GF-D8 (cell line): ENCODE data around the gene LMF1.

Source experiments
- DNase-seq: peaks from one replicate; lab custom pipeline; 2025; lab: John Stamatoyannopoulos, UW

The LMF1 gene

GRCh38 chr16:928526-928925 is 42.3 kb downstream of the LMF1 start:
- DNase-seq = no peak

- no peak for DNase-seq
These were observed 42.9 kb downstream of the LMF1 start for GRCh38 chr16:927931-928330.

- DNase-seq = no peak
These were observed 43.4 kb downstream of the LMF1 start for GRCh38 chr16:927406-927805.

- DNase-seq = no peak
These were observed 44.1 kb downstream of the LMF1 start for GRCh38 chr16:926715-927114.

- DNase-seq = no peak
These were observed 46.0 kb downstream of the LMF1 start for GRCh38 chr16:924806-925205.

GRCh38 chr16:924063-924462 is 46.7 kb downstream of the LMF1 start:
- no peak for DNase-seq

- no peak for DNase-seq
These were observed 47.6 kb downstream of the LMF1 start for GRCh38 chr16:923184-923583.

- no peak for DNase-seq
These were observed 48.7 kb downstream of the LMF1 start for GRCh38 chr16:922051-922450.

- DNase-seq = no peak
These were observed 49.4 kb downstream of the LMF1 start for GRCh38 chr16:921321-921905.

GRCh38 chr16:920717-921116 is 50.1 kb downstream of the LMF1 start:
- DNase-seq = no peak

GRCh38 chr16:920051-920681 is 50.6 kb downstream of the LMF1 start:
- no peak for DNase-seq

GRCh38 chr16:919658-920050 is 51.1 kb downstream of the LMF1 start:
- DNase-seq = no peak

- DNase-seq = no peak
These were observed 51.8 kb downstream of the LMF1 start for GRCh38 chr16:918741-919657.

- no peak for DNase-seq
These were observed 52.7 kb downstream of the LMF1 start for GRCh38 chr16:918068-918467.

GRCh38 chr16:917591-918061 is 53.2 kb downstream of the LMF1 start:
- DNase-seq = no peak

- no peak for DNase-seq
These were observed 54.6 kb downstream of the LMF1 start for GRCh38 chr16:916035-916799.

GRCh38 chr16:915546-915945 is 55.2 kb downstream of the LMF1 start:
- DNase-seq = no peak

- DNase-seq = no peak
These were observed 56.3 kb downstream of the LMF1 start for GRCh38 chr16:914440-914839.

- DNase-seq = no peak
These were observed 56.9 kb downstream of the LMF1 start for GRCh38 chr16:913817-914439.

- no peak for DNase-seq
These were observed 57.8 kb downstream of the LMF1 start for GRCh38 chr16:912684-913613.

GRCh38 chr16:912322-912683 is 58.5 kb downstream of the LMF1 start:
- no peak for DNase-seq
